ENCODE measurements around the gene ALDH18A1. TPM values are rescaled to one million over a fixed set of nuclear protein-coding genes. Genes with fewer than 3 reads are reported as not detected.
A peak's percentile ranks its signal among the peaks of the same experiment; 100 is the strongest.

ALDH18A1 gene
- total RNA-seq, 1 donor from 2014 or later, result 97.3 TPM

DNA sequence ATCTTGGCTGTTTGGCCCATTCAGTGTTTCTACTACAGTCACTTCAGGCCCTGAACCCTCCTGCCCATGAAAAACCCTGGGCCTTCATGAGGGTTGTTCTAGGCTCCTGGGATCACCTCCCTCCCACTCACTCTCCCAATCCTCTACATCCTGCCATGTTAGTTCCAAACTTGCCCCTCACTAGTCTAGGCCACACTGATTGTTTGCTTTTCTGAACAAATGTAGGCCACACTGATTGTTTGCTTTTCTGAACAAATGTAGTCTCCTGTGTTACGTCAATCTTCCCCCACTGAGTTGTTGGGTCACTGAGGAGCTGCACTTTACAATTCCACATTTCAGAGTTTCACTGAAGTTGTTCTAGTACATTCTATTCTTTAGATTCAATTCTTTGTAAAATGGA lies 5.3 kb upstream of the ALDH18A1 start:
- TF ChIP-seq, protein P1, sequence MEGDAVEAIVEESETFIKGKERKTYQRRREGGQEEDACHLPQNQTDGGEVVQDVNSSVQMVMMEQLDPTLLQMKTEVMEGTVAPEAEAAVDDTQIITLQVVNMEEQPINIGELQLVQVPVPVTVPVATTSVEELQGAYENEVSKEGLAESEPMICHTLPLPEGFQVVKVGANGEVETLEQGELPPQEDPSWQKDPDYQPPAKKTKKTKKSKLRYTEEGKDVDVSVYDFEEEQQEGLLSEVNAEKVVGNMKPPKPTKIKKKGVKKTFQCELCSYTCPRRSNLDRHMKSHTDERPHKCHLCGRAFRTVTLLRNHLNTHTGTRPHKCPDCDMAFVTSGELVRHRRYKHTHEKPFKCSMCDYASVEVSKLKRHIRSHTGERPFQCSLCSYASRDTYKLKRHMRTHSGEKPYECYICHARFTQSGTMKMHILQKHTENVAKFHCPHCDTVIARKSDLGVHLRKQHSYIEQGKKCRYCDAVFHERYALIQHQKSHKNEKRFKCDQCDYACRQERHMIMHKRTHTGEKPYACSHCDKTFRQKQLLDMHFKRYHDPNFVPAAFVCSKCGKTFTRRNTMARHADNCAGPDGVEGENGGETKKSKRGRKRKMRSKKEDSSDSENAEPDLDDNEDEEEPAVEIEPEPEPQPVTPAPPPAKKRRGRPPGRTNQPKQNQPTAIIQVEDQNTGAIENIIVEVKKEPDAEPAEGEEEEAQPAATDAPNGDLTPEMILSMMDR (IDR thresholded peaks at IDR 0.05), result no peak
- no peak for DNase-seq (ENCODE audit: extremely low spot score, unreplicated experiment)
- H3K36me3 Mint-ChIP-seq (ENCODE audit: unreplicated experiment), result peaks cover 4% of the 10 kb centered on the region
- peak overlapping the region; percentile 61 for H3K27ac Mint-ChIP-seq (ENCODE audit: unreplicated experiment)
- H3K4me3 Mint-ChIP-seq (ENCODE audit: unreplicated experiment), result no peak overlapping the region
- H3K27me3 Mint-ChIP-seq (ENCODE audit: unreplicated experiment), result no peaks in the 10 kb centered on the region
- peaks cover 10% of the 10 kb centered on the region for H3K4me1 Mint-ChIP-seq (ENCODE audit: unreplicated experiment)
- H3K9me3 Mint-ChIP-seq (ENCODE audit: unreplicated experiment), result no peaks in the 10 kb centered on the region

DNA sequence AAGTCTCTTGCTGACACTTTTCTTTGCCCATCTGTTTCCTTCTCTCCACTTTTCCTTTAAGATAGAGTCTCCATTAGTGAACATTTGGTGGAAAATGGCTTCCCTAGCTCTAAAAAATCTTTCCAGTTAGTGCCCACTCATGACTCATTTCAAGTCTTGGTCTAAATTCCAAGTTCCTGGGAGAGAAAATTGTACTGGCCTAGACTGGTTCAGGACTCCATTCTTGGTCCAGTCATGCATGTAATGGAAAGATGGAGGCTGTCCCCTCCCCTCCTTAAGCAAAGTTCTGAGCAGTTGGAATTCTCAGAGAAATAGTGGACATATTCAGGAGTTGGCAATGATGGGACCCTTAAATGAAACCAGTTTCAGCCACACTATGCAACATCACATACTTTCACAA lies 3.8 kb upstream of the ALDH18A1 start:
- H3K27me3 Mint-ChIP-seq (ENCODE audit: unreplicated experiment), result no peaks in the 10 kb centered on the region
- H3K4me1 Mint-ChIP-seq (ENCODE audit: unreplicated experiment), result peaks cover 17% of the 10 kb centered on the region
- TF ChIP-seq, protein P1 (IDR thresholded peaks at IDR 0.05), result no peak
- H3K4me3 Mint-ChIP-seq (ENCODE audit: unreplicated experiment), result no peak overlapping the region
- no peaks in the 10 kb centered on the region for H3K9me3 Mint-ChIP-seq (ENCODE audit: unreplicated experiment)
- no peak overlapping the region for H3K27ac Mint-ChIP-seq (ENCODE audit: unreplicated experiment)
- peaks cover 4% of the 10 kb centered on the region for H3K36me3 Mint-ChIP-seq (ENCODE audit: unreplicated experiment)
- no peak for DNase-seq (ENCODE audit: extremely low spot score, unreplicated experiment)

DNA sequence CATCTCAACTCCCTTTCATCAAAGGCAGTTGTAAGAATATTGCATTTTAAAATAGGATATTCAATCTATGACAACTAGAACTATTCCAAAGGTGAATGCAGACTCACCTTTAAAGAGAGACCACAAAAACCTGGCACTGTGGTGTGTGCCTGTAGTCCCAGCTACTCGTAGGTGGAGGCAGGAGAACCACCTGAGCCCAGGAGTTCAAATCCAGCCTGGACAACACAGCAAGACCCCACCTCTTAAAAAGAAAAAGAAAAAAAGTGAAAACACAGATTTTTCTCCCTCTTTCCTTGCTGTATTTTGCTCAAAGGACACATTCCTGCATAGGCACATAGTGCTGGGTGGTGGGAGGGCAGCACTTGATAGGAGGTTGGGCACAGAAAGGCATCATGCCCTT lies 739 bp upstream of the ALDH18A1 start:
- Mint-ChIP-seq H3K4me3 (ENCODE audit: unreplicated experiment) (peak overlapping the region; percentile 98), H3K36me3 (ENCODE audit: unreplicated experiment) (peaks cover 12% of the 10 kb centered on the region), H3K27me3 (ENCODE audit: unreplicated experiment) (no peaks in the 10 kb centered on the region), H3K4me1 (ENCODE audit: unreplicated experiment) (peaks cover 24% of the 10 kb centered on the region), H3K27ac (ENCODE audit: unreplicated experiment) (no peak overlapping the region), H3K9me3 (ENCODE audit: unreplicated experiment) (no peaks in the 10 kb centered on the region)
- TF ChIP-seq, protein P1 (IDR thresholded peaks at IDR 0.05), result no peak
- DNase-seq (ENCODE audit: extremely low spot score, unreplicated experiment), result no peak

DNA sequence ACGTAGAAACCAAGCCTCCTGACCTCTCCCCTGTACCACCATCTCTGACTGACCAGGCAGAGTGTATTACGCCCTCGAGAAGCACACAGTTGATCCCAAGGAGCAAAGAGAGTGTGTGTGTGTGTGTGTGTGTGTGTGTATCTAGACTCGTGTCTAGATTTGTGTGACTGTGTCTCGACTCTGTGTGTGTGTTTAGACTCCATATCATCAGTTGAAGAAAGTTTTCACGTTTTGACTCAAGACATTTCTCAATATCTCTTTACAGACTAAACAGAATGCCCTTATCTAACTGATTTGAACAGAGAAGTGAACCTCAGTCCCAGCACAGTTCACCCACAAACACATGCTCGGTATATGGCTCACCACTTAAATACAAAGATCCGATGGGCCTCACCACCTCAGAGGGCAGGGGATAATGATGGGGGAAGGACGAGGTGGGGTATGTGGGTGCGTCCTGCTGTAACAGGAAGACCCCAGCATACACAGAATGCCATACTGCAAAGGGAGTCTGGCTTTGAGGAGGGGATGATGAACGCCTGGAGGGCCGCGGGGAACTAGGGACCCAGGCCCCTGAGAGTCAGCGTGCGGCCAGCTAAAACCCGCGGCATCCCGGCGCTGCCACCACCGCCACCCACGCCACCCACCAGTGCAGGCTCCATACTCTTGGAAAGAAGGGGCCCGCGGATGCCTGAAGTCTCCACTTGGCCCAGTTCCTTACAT lies 780 bp downstream of the ALDH18A1 start:
- no peak for DNase-seq (ENCODE audit: extremely low spot score, unreplicated experiment)
- Mint-ChIP-seq H3K9me3 (ENCODE audit: unreplicated experiment) (peaks cover 11% of the 10 kb centered on the region), H3K4me1 (ENCODE audit: unreplicated experiment) (peaks cover 16% of the 10 kb centered on the region), H3K36me3 (ENCODE audit: unreplicated experiment) (peaks cover 26% of the 10 kb centered on the region), H3K4me3 (ENCODE audit: unreplicated experiment) (peak overlapping the region; percentile 98), H3K27me3 (ENCODE audit: unreplicated experiment) (no peaks in the 10 kb centered on the region), H3K27ac (ENCODE audit: unreplicated experiment) (peak overlapping the region; percentile 94)
- TF ChIP-seq, protein P1 (IDR thresholded peaks at IDR 0.05), result no peak

DNA sequence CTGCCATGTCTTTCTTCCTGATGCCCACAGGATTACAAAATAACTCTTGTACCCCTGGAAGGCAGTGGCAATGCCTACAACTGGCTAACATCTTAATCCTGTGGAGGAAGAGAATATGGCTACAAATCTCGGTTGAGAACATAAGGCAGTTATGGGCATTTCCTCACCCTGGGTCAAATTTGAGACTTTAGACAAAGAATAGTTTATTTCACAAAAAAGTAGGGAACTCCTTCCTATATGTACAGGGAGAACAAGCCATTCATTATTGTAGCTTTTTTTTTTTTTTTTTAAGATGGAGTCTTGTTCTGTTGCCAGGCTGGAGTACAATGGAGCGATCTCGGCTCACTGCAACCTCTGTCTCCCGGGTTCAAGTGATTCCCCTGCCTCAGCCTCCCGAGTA lies 2.6 kb downstream of the ALDH18A1 start:
- Mint-ChIP-seq H3K27me3 (ENCODE audit: unreplicated experiment) (no peaks in the 10 kb centered on the region), H3K9me3 (ENCODE audit: unreplicated experiment) (peaks cover 11% of the 10 kb centered on the region), H3K4me1 (ENCODE audit: unreplicated experiment) (peaks cover 20% of the 10 kb centered on the region), H3K36me3 (ENCODE audit: unreplicated experiment) (peaks cover 35% of the 10 kb centered on the region), H3K27ac (ENCODE audit: unreplicated experiment) (no peak overlapping the region), H3K4me3 (ENCODE audit: unreplicated experiment) (no peak overlapping the region)
- TF ChIP-seq, protein P1 (IDR thresholded peaks at IDR 0.05), result no peak
- DNase-seq (ENCODE audit: extremely low spot score, unreplicated experiment), result no peak

Measured in osteocyte (in vitro differentiated cells).